GM21526 (cell line): Measurements from ENCODE around the gene TNRC6C.
"Not testable (repeated sequence)": the region's sequence is repeated elsewhere in the genome, so short reads cannot be mapped to it uniquely, and the experiment has no call there.

ENCODE experiments used
- ATAC-seq: cut with Tn5 transposase; IDR thresholded peaks from one replicate; pipeline ENCODE4 v1.9.1; 2021; ENCODE audit warnings: moderate library complexity; ENCODE audit not compliant: unreplicated experiment, low FRiP score

Gene TNRC6C

GRCh38 chr17:77930780-77931768 lies 27.4 kb upstream of the TNRC6C start:
- ATAC-seq, result no peak

- no peak for ATAC-seq
These were observed 24.6 kb upstream of the TNRC6C start for GRCh38 chr17:77933777-77934398.

GRCh38 chr17:77935121-77935571 lies 23.4 kb upstream of the TNRC6C start:
- ATAC-seq, result no peak

- not testable (repeated sequence) for ATAC-seq
These were observed 22.8 kb upstream of the TNRC6C start for GRCh38 chr17:77935744-77936143.

GRCh38 chr17:77936881-77937280 lies 21.6 kb upstream of the TNRC6C start:
- no peak for ATAC-seq

- no peak for ATAC-seq
These were observed 17.5 kb upstream of the TNRC6C start for GRCh38 chr17:77941004-77941403.

GRCh38 chr17:77942112-77942988 lies 16.2 kb upstream of the TNRC6C start:
- ATAC-seq, result no peak

- no peak for ATAC-seq
These were observed 14.5 kb upstream of the TNRC6C start for GRCh38 chr17:77943971-77944370.

- no peak for ATAC-seq
These were observed 13.9 kb upstream of the TNRC6C start for GRCh38 chr17:77944390-77945222.

- ATAC-seq, result no peak
These were observed 11.4 kb upstream of the TNRC6C start for GRCh38 chr17:77946900-77947645.

GRCh38 chr17:77948690-77949114 lies 9.8 kb upstream of the TNRC6C start:
- ATAC-seq, result no peak

- no peak for ATAC-seq
These were observed 7.4 kb upstream of the TNRC6C start for GRCh38 chr17:77951123-77951522.

GRCh38 chr17:77952368-77952767 lies 6.1 kb upstream of the TNRC6C start:
- no peak for ATAC-seq

- peak; percentile 9 for ATAC-seq
These were observed 1.2 kb upstream of the TNRC6C start for GRCh38 chr17:77957235-77957856.

GRCh38 chr17:77958716-77959125 lies 218 bp downstream of the TNRC6C start:
- ATAC-seq, result peak; percentile 19

GRCh38 chr17:77959126-77959925 lies 823 bp downstream of the TNRC6C start:
- ATAC-seq, result peak; percentile 14

GRCh38 chr17:77959926-77960521 lies 1.5 kb downstream of the TNRC6C start:
- ATAC-seq, result no peak
